Caco-2 (cell line): ENCODE measurements around the gene ODF4. TPM values are rescaled to one million over a fixed set of nuclear protein-coding genes. Genes with fewer than 3 reads are reported as not detected.

Experiments
- BruUV-seq: library from RNA; stranded (reverse); fragments of 400-500 nt; replicated peaks from 2 replicates; lab custom pipeline; 2021; lab: Mats Ljungman, UMichigan
- CTCF ChIA-PET: fragments of 300-600 bp; sonication (Branson Sonifier 250); formaldehyde crosslinking; loops from one replicate; lab custom pipeline; 2022; ENCODE audit warnings: antibody characterized with exemption; lab: Charles Lee
- POLR2A ChIA-PET: fragments of 300-600 bp; sonication (Branson Sonifier 250); formaldehyde crosslinking; loops from one replicate; lab custom pipeline; 2022; ENCODE audit warnings: antibody characterized with exemption; lab: Charles Lee
- DNase-seq, 2 experiments: peaks; one replicate each; pipeline versions ENCODE4 v3.0.0 to v3.0.0-alpha.2; 2020 to 2022
- H3K27me3 ChIP-seq: replicated peaks from 2 replicates; pipeline ENCODE4 v1.6.0; 2011; ENCODE audit warnings: low read length; ENCODE audit not compliant: control insufficient read depth, insufficient read depth
- H3K36me3 ChIP-seq: 2 replicates; pipeline ENCODE4 v1.5.1; 2011; ENCODE audit warnings: low read length; ENCODE audit not compliant: control insufficient read depth, insufficient read depth
- H3K4me1 ChIP-seq: fragments of 250-450 bp; sonication (Bioruptor Pico); 2 replicates; pipeline ENCODE4 v1.5.1; 2020; ENCODE audit warnings: mild to moderate bottlenecking
- H3K4me3 ChIP-seq: 2 replicates; pipeline ENCODE4 v1.5.1; 2011; ENCODE audit warnings: low read depth, mild to moderate bottlenecking, control low read depth, low read length
- H3K9me3 ChIP-seq: fragments of 250-450 bp; sonication (Bioruptor Pico); 2 replicates; pipeline ENCODE4 v1.5.1; 2020; ENCODE audit warnings: mild to moderate bottlenecking, moderate library complexity
- H3K27ac Mint-ChIP-seq: one replicate; pipeline ENCODE4 v1.8.0; 2022; ENCODE audit warnings: mixed read lengths; ENCODE audit not compliant: unreplicated experiment
- H3K27me3 Mint-ChIP-seq: one replicate; pipeline ENCODE4 v1.8.0; 2022; ENCODE audit warnings: mixed read lengths; ENCODE audit not compliant: insufficient read depth, unreplicated experiment
- H3K36me3 Mint-ChIP-seq: one replicate; pipeline ENCODE4 v1.8.0; 2022; ENCODE audit warnings: mild to moderate bottlenecking, mixed read lengths; ENCODE audit not compliant: insufficient read depth, unreplicated experiment
- H3K4me1 Mint-ChIP-seq: one replicate; pipeline ENCODE4 v1.8.0; 2022; ENCODE audit warnings: low read depth, mixed read lengths; ENCODE audit not compliant: unreplicated experiment
- H3K4me3 Mint-ChIP-seq: one replicate; pipeline ENCODE4 v1.8.0; 2022; ENCODE audit warnings: mild to moderate bottlenecking, moderate library complexity, mixed read lengths; ENCODE audit not compliant: unreplicated experiment
- H3K9me3 Mint-ChIP-seq: one replicate; pipeline ENCODE4 v1.8.0; 2022; ENCODE audit warnings: mixed read lengths; ENCODE audit not compliant: unreplicated experiment
- CTCF ChIP-seq, 2 experiments: fragments of 200-600 bp in 1 of 2; IDR thresholded peaks; 1 replicate in 1 of 2; 2 replicates in 1 of 2; pipeline versions ENCODE4 v1.5.1 to v1.8.0; 2011 to 2022; ENCODE audit warnings: antibody characterized with exemption in 1 of 2, control low read depth in 1 of 2, inconsistent platforms in 1 of 2, low read depth in 1 of 2, low read length in 1 of 2, mild to moderate bottlenecking in 1 of 2, moderate library complexity in 1 of 2; ENCODE audit not compliant: insufficient read depth in 1 of 2, severe bottlenecking in 1 of 2, unreplicated experiment in 1 of 2
- intact Hi-C: fragments of 100-400 bp; cut with micrococcal nuclease; formaldehyde crosslinking; loops from one replicate; pipeline ENCODE4 v1.10.0; 2022; ENCODE audit not compliant: unreplicated experiment
- total RNA-seq: library from RNA; stranded (reverse); gene quantifications from 2 replicates; pipeline ENCODE4 v1.2.3, GENCODE V29; 2022

Gene ODF4
- total RNA-seq, 1 experiment from 2014 or later: not detected

GRCh38 chr17:8312251-8312650 lies 27.4 kb upstream of the ODF4 start:
- no peaks in the 10 kb centered on the region for H3K9me3 ChIP-seq
- H3K27me3 ChIP-seq: no peaks in the 10 kb centered on the region
- no peak overlapping the region for H3K4me3 ChIP-seq
- H3K36me3 ChIP-seq: no peaks in the 10 kb centered on the region
- no TSS peak for BruUV-seq
- CTCF ChIA-PET: no interaction called here
- Mint-ChIP-seq H3K4me1 (no peaks in the 10 kb centered on the region), H3K36me3 (no peaks in the 10 kb centered on the region), H3K9me3 (no peaks in the 10 kb centered on the region), H3K27me3 (no peaks in the 10 kb centered on the region), H3K27ac (no peak overlapping the region), H3K4me3 (no peak overlapping the region)
- POLR2A ChIA-PET: no interaction called here
- no peaks in the 10 kb centered on the region for H3K4me1 ChIP-seq
- intact Hi-C loops: no loop called here
- TF ChIP-seq CTCF (IDR thresholded peaks at IDR 0.05; ENCODE audit: insufficient read depth in 1 of 2, low read depth in 1 of 2, low read length in 1 of 2, severe bottlenecking in 1 of 2, unreplicated experiment in 1 of 2): no peak
- DNase-seq: no peak

DNA sequence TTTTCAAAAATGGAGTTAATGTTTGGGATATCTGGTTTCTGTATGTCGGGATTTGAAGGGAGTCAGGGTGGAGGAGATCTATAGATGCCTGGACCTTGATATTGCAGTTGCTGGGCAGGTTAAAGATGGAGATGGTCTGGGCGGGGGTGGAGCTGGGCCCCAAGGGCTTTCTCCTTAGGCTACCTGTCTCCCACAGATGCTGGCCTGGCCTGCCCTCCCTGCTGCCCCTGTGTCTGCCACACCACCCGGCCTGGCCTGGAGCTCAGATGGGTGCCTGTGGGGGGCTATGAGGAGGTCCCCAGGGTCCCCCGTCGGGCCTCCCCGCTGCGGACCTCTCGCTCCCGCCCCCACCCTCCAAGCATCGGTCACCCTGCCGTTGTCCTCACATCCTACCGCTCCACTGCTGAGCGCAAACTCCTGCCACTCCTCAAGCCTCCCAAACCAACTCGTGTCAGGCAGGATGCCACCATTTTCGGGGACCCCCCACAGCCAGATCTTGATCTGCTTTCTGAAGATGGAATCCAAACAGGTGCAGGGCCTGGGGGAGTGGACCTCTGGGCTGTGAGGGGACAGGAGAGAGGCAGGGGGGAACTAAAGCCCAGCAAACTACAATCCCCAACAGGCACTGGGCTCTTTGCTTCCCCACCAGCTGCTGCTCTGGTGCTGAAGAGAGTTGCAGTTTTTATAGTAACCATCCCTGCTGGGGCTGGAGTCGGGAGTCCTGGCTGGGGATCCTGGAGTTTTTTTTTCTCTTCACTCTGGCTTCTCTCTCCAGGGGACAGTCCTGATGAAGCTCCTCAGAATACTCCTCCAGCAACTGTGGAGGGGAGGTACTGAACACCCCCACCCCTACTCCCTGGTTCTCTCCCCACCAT lies 26.7 kb upstream of the ODF4 start:
- Mint-ChIP-seq H3K27me3 (no peaks in the 10 kb centered on the region), H3K27ac (no peak overlapping the region), H3K36me3 (no peaks in the 10 kb centered on the region), H3K4me3 (no peak overlapping the region), H3K4me1 (no peaks in the 10 kb centered on the region), H3K9me3 (no peaks in the 10 kb centered on the region)
- H3K4me1 ChIP-seq: no peaks in the 10 kb centered on the region
- ChIA-PET CTCF (interaction anchor here (0.6 kb wide), 2 partner anchors 10 to 36 kb away, joined by 3 to 5 read pairs; no protein-coding TSS in a partner anchor), POLR2A (no interaction called here)
- no peak for TF ChIP-seq CTCF (IDR thresholded peaks at IDR 0.05; ENCODE audit: insufficient read depth in 1 of 2, low read depth in 1 of 2, low read length in 1 of 2, severe bottlenecking in 1 of 2, unreplicated experiment in 1 of 2)
- no peaks in the 10 kb centered on the region for H3K27me3 ChIP-seq
- no TSS peak for BruUV-seq
- no peaks in the 10 kb centered on the region for H3K36me3 ChIP-seq
- no peaks in the 10 kb centered on the region for H3K9me3 ChIP-seq
- intact Hi-C loops: no loop called here
- DNase-seq: no peak
- H3K4me3 ChIP-seq: no peak overlapping the region

DNA sequence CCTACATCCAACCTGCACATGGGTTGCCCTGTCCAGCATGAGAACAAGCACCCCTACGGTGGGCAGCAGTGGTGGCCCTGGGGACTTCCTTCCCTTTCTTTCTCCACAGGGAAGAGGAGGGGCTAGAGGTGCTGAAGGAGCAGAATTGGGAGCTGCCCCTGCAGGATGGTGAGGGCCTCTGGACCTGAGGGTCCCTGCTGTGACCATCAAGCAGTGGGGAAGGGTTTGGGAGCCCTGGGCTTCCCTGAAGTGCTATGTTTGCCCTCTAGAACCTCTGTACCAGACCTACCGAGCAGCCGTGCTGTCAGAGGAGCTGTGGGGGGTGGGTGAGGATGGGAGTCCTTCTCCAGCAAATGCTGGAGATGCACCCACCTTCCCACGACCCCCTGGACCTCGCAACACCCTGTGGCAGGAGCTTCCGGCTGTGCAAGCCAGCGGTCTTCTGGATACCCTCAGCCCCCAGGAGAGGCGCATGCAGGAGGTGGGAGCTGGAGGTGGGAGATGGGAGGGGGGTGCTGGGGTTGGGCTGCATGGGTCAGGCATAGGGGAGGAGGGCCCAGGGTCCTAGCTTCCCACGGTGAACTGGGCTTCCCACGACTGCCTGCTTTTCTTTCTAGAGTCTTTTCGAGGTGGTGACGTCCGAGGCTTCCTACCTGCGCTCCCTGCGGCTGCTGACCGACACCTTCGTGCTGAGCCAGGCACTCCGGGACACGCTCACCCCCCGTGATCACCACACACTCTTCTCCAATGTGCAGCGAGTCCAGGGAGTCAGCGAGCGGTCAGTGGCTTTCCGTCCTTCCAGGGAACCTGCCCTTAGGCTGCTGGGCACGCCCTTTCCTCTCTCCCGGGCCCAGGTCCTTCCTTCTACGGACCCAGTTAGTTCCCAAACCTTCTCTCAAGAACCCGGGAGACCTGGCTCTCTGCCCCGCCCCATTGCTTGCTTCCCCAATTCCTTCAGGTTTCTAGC lies 24.6 kb upstream of the ODF4 start:
- H3K4me1 Mint-ChIP-seq: no peaks in the 10 kb centered on the region
- no TSS peak for BruUV-seq
- Histone ChIP-seq H3K9me3 (no peaks in the 10 kb centered on the region), H3K27me3 (no peaks in the 10 kb centered on the region), H3K4me1 (no peaks in the 10 kb centered on the region), H3K4me3 (no peak overlapping the region), H3K36me3 (no peaks in the 10 kb centered on the region)
- intact Hi-C loops: no loop called here
- no peaks in the 10 kb centered on the region for H3K9me3 Mint-ChIP-seq
- DNase-seq: no peak
- no peaks in the 10 kb centered on the region for H3K27me3 Mint-ChIP-seq
- no peaks in the 10 kb centered on the region for H3K36me3 Mint-ChIP-seq
- H3K4me3 Mint-ChIP-seq: no peak overlapping the region
- CTCF ChIA-PET: no interaction called here
- POLR2A ChIA-PET: no interaction called here
- H3K27ac Mint-ChIP-seq: no peak overlapping the region
- TF ChIP-seq CTCF (IDR thresholded peaks at IDR 0.05; ENCODE audit: insufficient read depth in 1 of 2, low read depth in 1 of 2, low read length in 1 of 2, severe bottlenecking in 1 of 2, unreplicated experiment in 1 of 2): no peak
